ENCODE measurements around the gene NDUFS6.

GRCh38 chr5:1838013-1838412 is 36.8 kb downstream of the NDUFS6 start:
- TF ChIP-seq EZH2 (IDR thresholded peaks at IDR 0.05; ENCODE audit: borderline replicate concordance, insufficient read depth, low read length, poor library complexity, severe bottlenecking) (no peak), POLR2AphosphoS5 (IDR thresholded peaks at IDR 0.05) (no peak), REST (IDR thresholded peaks at IDR 0.05; ENCODE audit: borderline replicate concordance) (no peak), CTCF (IDR thresholded peaks at IDR 0.05; ENCODE audit: poor library complexity, severe bottlenecking) (no peak), EP300 (conservative IDR thresholded peaks at IDR 0.05; ENCODE audit: poor library complexity, severe bottlenecking) (no peak)

Measured in neural cell (in vitro differentiated cells).